A549 treated with Hydrocortisone at 1 μM for 4 hours (cell line): Measurements from ENCODE around the gene LSG1. TPM values are rescaled to one million over a fixed set of nuclear protein-coding genes. Genes with fewer than 3 reads are reported as not detected.

ENCODE experiments used
- total RNA-seq: library from RNA; stranded (reverse); fragments of 200-300 nt; extraction: Qiagen RNA extraction; gene quantifications from 5 replicates; pipeline ENCODE4 v1.2.3, GENCODE V29; 2022

The LSG1 gene
- 28.3 to 37.6 TPM (median 29.9 TPM) in 5 replicates for total RNA-seq

DNA sequence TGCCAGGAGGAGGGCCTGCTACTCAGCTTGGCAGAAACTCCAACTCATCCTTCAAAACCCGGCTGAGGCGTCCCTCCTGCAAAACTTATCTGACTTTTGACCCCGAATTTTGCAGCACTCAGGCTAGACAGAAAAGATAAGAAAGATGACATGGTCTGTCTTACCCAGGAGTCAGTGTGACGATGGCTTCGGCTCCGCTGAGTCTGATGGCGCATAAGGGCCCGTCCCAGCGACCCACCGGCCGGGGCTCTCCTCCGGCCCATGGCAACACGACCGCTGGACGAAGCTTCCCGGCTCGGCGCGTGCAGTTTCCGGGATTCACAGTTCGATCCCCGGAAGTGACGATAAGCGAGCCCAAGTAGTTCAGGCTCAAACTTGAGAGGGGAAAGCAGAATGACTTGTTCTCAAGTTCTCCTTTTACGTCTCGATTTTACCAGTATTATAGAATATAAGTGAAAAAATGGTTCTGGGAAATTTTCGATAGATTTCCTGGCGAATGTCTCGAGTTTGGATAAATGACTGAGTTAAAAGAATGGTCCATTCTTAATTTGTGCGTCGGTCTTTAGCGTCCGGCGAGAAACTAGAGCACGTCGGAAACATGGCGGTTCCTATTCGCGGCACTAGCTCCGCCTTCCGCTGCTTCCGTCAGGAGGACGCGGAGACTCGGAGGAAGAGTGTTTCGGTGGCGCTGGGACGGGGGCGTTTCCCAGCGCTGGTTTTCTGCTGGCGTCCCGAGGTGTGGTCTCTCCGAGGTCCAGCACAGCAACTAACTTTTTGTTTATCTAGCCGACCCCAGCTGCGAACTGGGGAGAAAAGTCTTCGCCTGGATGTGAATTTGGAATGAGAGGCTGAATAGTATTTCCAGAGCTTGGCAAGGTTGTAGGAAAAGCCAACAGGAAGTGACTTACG lies at the start of gene LSG1:
LSG1 (minus strand) TSS at position 292 of the 909 bp plus-strand sequence; CDS start at position 263, 29 bp downstream.

DNA sequence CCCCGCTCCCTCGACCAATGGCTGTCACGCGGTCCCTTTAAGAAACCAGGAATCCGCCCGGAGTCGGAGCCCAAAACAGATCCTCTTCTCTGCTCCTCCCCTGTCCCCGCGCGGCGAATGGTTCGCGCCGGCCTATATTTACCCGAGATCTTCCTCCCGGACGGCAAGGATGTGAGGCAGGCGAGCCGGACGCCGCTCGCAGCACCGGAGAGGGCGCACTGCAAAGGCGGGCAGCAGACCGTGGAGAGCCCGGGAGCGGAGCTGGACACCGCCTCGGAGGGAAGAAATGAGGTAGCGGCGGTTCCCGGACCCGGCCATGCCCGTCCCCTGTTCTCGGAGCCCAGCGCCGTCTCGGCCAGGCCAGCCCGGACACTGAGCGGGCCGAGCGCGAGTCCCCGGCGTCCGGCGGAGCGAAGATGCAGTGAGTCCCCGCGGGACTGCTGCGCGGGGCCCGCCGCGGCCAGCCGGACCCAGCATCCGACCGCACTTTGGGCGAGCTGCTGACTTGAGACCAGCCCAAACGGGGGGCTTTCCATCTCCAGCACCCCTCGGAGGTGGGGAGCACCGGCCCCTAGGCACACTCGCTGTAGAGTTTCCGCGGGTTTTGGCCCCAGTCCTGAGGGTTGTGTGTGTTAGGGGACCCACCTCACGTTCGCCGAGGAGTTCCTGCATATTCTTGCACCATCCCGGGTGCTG lies 13.9 kb upstream of the LSG1 start, which contains the start of gene FAM43A:
FAM43A (plus strand) TSS at position 166 of the 696 bp plus-strand sequence. CDS start 944 bp downstream, outside the sequence.

DNA sequence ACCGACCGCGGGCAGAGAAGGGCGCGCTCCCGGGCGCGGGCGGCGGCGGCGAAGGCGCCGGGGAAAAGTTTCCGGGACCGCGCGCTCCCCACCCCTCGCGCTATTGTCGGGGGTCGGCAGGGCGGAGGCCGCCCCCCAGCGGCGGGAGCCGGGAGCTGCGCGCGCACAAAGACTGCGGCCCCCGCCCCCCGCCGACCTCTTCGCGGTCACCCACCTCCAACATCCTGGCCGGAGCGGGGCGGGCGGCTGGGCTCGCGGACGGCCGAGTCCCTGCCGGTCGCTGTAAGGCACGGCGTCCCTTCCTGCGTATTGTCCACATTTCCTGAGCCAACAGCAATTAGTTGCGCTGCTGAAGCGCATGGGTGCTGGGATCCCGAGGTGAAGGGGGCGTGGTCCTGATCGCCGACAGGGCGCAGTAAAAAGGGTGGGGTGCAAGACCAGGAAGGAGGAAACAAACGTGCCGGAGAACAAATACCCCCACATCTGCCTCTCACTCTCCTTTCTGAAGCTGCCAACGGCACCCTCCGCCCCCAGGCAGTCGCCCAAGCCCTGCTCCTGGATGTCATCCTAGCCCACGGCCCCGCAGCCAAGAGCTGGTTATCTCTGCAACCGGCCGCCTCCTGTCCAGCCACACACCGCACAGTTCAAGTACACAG lies 38.5 kb downstream of the LSG1 start, which contains the start of gene TMEM44:
TMEM44 (minus strand) TSS at position 71 of the 656 bp plus-strand sequence. CDS start 204 bp downstream, outside the sequence.

Other genes starting within 250 kb of the LSG1 start
- gene ATP13A3, start 185.2 kb downstream of the LSG1 start, total RNA-seq, result 21.7 to 41.0 TPM (median 29.2 TPM) in 5 replicates
- gene TMEM44, start 38.8 kb downstream of the LSG1 start, total RNA-seq, result 10.2 to 12.2 TPM (median 10.9 TPM) in 5 replicates
- gene FAM43A, start 13.7 kb upstream of the LSG1 start, total RNA-seq, result 11.9 to 21.9 TPM (median 19.8 TPM) in 5 replicates